ENCODE results near the gene GLCE. TPM values are rescaled to one million over a fixed set of nuclear protein-coding genes. Genes with fewer than 3 reads are reported as not detected.

Gene GLCE
- total RNA-seq, 1 donor from 2014 or later, result 33.8 TPM

DNA sequence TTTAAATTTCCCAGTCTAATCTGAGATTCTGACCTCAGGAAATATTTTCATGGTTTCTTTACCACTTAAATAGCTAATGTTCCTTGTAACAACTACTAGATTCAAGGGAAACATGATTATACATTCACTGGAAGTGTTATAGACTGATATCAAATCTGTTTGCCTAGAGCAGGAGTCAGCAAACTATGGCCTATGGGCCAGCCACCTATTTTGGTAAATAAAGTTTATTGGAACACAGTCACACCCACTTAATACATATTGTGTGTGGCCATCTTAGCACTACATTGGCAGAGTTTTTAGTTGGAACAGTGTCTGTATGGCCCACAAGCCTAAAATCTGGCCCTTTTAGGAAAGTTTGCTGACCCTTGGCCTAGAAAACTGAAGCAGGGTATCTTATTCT, 50.1 kb downstream of the GLCE start:
- Mint-ChIP-seq H3K4me1 (ENCODE audit: unreplicated experiment) (no peaks in the 10 kb centered on the region), H3K36me3 (peaks cover 8% of the 10 kb centered on the region), H3K4me3 (no peak overlapping the region), H3K9me3 (peaks cover 5% of the 10 kb centered on the region), H3K27ac (no peak overlapping the region), H3K27me3 (no peaks in the 10 kb centered on the region)
- TF ChIP-seq, protein P1, sequence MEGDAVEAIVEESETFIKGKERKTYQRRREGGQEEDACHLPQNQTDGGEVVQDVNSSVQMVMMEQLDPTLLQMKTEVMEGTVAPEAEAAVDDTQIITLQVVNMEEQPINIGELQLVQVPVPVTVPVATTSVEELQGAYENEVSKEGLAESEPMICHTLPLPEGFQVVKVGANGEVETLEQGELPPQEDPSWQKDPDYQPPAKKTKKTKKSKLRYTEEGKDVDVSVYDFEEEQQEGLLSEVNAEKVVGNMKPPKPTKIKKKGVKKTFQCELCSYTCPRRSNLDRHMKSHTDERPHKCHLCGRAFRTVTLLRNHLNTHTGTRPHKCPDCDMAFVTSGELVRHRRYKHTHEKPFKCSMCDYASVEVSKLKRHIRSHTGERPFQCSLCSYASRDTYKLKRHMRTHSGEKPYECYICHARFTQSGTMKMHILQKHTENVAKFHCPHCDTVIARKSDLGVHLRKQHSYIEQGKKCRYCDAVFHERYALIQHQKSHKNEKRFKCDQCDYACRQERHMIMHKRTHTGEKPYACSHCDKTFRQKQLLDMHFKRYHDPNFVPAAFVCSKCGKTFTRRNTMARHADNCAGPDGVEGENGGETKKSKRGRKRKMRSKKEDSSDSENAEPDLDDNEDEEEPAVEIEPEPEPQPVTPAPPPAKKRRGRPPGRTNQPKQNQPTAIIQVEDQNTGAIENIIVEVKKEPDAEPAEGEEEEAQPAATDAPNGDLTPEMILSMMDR (conservative IDR thresholded peaks at IDR 0.05), result no peak
- no peak for DNase-seq (ENCODE audit: extremely low spot score, unreplicated experiment)

DNA sequence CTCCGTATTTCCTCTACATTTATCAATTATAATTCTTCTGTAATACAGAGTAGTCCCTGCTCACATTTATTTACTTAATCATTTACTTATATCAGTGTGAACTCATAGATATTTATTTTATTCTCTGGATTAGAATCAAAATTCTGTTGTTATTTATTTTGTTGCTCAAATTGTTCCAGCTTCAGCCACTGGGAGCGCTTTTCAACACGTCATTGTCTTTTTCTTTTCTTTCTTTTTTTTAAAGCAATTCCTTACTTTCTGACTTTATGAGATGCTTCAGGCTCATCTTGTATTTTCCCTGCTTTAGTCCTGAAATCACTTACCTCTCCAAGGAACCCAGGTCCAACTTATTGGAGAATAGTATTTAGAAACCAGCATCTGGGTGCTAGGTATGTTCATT, 53.4 kb downstream of the GLCE start:
- H3K27ac Mint-ChIP-seq, result no peak overlapping the region
- no peak overlapping the region for H3K4me3 Mint-ChIP-seq
- TF ChIP-seq, protein P1 (conservative IDR thresholded peaks at IDR 0.05), result peak; percentile 60
- no peaks in the 10 kb centered on the region for H3K27me3 Mint-ChIP-seq
- DNase-seq (ENCODE audit: extremely low spot score, unreplicated experiment), result no peak
- H3K36me3 Mint-ChIP-seq, result peaks cover 4% of the 10 kb centered on the region
- no peaks in the 10 kb centered on the region for H3K4me1 Mint-ChIP-seq (ENCODE audit: unreplicated experiment)
- H3K9me3 Mint-ChIP-seq, result no peaks in the 10 kb centered on the region

DNA sequence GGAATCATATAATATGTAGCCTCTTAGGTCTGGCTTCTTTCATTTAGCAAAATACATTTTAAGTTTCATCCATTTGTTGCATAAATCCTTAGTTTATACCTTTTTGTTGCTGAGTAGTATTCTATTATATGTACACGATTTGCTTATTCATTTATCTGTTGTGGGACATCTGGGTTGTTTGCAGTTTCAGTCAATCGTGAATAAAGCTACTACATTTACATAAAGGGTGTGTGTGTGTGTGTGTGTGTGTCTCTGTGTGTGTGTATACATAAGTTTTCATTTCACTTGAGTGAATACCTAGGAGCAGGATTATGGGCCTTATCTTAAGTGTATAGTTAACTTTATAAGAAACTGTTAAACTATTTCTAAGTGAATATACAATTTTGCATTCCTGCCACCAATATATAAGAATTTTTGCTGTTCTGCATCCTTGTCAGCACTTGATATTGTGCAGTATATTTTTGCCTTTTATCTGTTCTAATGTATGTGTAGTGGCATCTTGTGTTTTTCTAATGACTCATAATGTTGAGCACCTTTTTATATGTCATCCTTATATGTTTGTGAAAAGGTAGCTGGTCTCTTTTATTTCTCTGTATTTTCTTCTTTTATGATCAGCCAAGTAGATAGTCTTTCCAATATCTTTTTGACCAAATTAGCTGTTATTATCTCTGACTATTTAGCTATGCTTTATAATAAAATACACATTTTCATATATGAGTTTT, 55.0 kb downstream of the GLCE start:
- TF ChIP-seq, protein P1 (conservative IDR thresholded peaks at IDR 0.05), result no peak
- peaks cover 11% of the 10 kb centered on the region for H3K36me3 Mint-ChIP-seq
- H3K27ac Mint-ChIP-seq, result no peak overlapping the region
- no peaks in the 10 kb centered on the region for H3K9me3 Mint-ChIP-seq
- no peaks in the 10 kb centered on the region for H3K27me3 Mint-ChIP-seq
- H3K4me1 Mint-ChIP-seq (ENCODE audit: unreplicated experiment), result no peaks in the 10 kb centered on the region
- DNase-seq (ENCODE audit: extremely low spot score, unreplicated experiment), result no peak
- no peak overlapping the region for H3K4me3 Mint-ChIP-seq

DNA sequence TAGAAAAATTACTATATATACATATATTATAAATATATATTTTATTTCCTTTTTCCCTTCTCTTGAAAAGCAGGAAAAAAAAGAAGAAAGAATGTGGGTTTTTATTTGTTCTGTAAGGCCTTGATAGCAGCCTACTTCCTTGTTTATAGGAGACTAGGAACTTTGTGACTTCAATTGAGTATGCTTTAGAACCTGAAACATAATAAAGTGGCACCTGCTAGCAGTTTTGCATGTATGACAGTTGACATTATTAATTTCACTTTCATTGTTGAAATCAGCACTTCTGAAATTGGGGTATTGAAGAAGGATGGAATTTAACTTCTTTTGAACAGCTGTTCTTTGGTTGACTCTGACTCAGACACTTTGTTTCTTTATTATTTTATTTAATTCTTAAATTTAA, 56.9 kb downstream of the GLCE start:
- no peak for DNase-seq (ENCODE audit: extremely low spot score, unreplicated experiment)
- TF ChIP-seq, protein P1 (conservative IDR thresholded peaks at IDR 0.05), result no peak
- H3K4me1 Mint-ChIP-seq (ENCODE audit: unreplicated experiment), result no peaks in the 10 kb centered on the region
- H3K27me3 Mint-ChIP-seq, result no peaks in the 10 kb centered on the region
- peaks cover 20% of the 10 kb centered on the region for H3K36me3 Mint-ChIP-seq
- peaks cover 4% of the 10 kb centered on the region for H3K9me3 Mint-ChIP-seq
- H3K4me3 Mint-ChIP-seq, result no peak overlapping the region
- H3K27ac Mint-ChIP-seq, result no peak overlapping the region

DNA sequence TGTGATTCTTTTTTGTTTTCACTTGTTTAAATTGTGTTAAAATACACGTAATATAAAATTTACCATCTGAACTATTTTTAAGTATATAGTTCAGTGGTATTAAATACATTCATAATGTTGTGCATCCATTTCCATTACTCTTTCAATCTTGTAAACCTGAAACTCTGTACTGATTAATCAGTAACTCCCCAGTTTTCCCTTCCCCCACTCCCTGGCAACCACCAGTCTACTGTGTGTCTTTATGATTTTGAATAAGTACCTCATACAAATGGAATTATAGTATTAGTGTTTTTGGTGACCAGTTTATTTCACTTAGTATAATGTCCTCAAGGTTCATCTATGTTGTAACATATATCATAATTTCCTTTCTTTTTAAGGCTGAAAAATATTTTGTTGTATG, 59.3 kb downstream of the GLCE start:
- H3K27me3 Mint-ChIP-seq, result no peaks in the 10 kb centered on the region

More for the DNA sequence above, 59.3 kb downstream of the GLCE start:
- no peak overlapping the region for H3K4me3 Mint-ChIP-seq
- no peak for DNase-seq (ENCODE audit: extremely low spot score, unreplicated experiment)
- H3K36me3 Mint-ChIP-seq, result peaks cover 31% of the 10 kb centered on the region
- H3K27ac Mint-ChIP-seq, result no peak overlapping the region
- H3K9me3 Mint-ChIP-seq, result peaks cover 15% of the 10 kb centered on the region
- H3K4me1 Mint-ChIP-seq (ENCODE audit: unreplicated experiment), result peaks cover 7% of the 10 kb centered on the region
- TF ChIP-seq, protein P1 (conservative IDR thresholded peaks at IDR 0.05), result no peak

Data from type B pancreatic cell (in vitro differentiated cells).